ENCODE data around the gene ITSN1.
"Not testable (repeated sequence)": the region's sequence is repeated elsewhere in the genome, so short reads cannot be mapped to it uniquely, and the experiment has no call there.

The ITSN1 gene

DNA sequence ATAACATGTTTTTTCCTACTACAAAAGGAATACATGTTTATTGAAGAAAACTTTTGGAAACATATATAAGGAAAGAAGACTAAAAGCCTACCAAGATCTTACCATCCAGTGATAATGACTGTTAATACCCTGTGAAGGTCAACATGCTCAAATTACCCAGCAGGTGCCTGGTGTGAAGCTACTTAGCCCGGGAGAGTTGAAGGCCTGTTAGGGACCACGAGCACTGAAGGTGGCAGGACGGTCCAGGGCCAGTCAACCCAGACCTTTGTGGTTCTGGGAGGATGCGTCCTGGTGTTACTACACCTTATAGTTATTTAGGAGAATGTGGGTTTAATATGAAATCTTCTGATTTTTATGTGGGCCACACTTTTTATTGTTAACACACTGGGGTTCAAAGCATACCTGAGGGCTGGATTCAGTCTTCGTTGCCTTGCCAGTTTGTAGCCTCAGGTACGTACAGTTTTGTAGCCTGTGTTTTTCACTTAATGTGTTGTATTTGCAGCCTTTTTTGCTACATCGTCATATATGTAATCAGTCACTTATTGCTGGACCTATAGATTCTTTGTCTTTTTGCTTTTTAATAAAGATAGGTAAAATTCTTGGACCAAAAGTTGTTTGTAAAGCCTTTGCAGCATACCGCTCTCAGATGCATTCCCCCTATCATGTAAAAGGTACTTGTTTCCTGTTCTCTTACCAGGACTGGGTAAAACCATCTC is 9.8 kb downstream of the ITSN1 start:
- DNase-seq, result no peak

DNA sequence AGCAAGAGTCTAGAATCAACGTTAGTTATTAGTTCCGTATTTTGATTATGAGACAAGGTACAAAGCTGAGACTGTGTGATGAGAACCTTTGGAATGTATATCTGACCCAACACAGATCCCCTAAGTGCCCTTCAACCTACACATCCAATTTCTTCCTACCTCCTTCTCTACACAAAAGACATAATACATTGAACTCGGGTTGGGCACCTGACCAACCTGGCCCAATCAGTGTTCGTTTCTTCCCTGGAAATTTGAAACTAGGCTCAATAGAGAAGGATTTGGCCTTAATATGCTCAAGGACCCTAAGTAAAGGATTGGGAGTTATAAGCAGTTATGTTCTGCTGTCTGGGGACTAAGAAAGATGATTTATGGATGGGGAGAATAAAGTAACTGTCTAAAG is 12.1 kb downstream of the ITSN1 start:
- DNase-seq, result no peak

DNA sequence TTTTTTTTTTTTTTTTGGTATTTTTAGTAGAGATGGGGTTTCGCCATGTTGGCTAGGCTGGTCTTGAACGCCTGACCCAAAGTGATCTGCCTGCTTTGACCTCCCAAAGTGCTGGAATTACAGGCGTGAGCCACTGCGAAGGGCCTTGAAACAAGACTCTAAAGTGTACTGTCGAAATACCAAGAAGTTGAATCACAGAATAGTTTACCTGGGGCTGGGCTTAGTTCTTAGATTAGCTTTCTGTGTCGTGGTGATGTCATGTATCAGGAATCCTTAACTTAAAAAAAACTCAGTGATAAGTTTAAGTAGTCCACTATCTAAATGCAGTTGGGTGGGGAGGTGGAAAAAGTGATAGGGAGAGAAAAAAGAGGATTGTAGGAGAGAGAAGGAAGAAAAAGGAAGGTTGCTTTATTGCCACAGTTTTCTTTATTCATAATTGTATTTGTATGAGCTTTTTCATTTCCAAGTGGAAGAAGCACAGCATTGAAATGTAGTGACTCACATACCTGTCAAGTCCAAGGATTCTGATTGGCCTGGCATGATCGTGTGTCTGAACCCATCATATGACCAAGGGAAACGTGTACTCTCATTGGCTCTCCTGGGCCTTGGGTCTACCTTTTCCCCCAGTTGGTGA is 13.4 kb downstream of the ITSN1 start:
- no peak for DNase-seq

DNA sequence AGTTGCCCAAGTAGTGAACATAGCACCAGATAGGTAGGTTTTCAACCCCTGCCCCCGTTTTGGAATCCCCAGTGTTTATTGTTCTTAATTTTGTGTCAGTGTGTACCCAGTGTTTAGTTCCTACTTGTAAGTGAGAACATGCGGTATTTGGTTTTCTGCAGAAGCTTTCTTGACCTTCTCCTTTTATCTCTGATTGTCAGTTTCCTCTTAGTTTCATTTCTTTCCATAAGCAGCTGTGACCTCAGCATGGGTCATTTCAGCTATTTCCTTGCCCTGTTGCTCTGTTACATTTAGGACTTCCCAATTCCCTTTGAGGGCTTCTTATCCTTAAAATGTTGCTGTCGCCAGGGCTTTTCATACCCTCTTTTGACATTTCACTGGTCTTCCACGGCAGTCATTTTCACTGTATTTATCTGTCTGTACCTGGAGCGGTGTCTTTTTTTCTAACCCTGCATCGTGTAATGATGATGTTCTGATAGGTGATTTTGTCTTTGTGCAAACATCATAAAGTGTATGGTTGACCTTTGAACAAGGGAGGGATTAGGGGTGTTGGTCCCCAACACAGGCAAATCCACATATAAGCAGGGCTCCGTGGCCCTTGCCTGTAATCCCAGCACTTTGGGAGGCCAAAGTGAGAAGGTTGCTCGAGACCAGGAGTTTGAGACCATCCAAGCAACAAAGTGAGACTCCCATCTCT is 15.0 kb downstream of the ITSN1 start:
- no peak for DNase-seq

DNA sequence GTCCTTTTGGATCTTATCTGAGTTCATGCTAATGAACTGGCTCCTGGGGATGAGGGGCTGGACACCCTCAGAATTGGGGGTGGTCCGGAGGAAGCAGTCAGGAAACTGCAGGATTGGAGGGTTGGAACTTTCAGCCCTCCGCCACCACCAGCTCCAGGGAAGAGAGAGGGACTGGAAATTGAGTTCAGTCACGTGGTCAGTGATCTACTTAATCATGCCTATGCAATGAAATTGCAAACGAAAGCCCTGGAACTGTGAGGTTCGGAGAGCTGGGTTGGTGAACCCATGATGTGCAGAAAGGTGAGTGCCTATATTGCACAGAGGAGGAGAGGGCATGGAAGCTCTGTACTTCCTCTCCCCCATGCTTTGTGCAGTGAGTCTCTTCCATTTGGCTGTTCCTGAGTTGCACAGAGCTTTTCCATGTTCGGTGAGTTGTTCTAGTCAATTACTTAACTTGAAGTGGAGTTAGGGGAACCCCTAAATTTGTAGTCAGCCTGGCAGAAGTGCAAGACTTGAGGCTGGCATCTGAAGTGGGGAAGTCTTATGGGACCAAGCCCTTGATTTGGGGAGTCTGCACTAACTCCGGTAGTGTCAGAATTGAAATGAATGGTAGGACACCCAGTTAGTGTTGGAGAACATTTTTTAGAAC is 16.7 kb downstream of the ITSN1 start:
- no peak for DNase-seq

DNA sequence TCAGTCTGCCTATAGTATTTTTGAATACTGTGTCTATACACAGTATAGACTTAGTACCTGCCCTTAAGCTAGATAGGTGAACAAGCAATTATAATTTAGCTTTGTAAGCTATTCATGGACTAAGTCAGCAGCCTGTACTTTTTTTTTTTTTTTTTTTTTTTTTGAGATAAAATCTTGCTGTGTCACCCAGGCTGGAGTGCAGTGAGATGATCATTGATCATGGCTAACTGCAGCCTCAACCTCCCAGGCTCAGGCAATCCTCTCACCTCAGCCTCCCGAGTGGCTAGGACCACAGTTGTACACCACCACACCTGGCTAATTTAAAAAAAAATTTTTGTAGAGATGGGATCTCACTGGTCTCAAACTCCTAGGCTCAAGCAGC is 17.3 kb downstream of the ITSN1 start:
- DNase-seq, result no peak

DNA sequence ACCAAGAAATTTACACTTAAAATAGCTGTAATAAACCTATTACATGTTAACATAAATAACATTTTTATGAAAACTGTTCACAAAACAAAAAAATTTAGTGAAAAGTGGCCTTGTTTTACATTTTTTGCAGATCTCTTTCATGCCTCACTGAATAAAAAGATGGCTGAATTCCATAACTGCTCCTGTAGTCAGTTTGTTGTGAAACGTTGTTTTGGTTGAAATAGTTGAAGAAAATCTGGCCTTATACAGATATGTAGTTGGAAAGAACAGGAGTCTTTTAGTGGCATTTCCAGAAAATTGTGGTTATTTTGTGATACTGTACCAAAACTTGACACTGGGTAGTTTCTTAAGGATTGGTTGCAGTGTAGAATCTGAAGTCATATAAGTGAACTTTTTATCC is 18.1 kb downstream of the ITSN1 start:
- no peak for DNase-seq

DNA sequence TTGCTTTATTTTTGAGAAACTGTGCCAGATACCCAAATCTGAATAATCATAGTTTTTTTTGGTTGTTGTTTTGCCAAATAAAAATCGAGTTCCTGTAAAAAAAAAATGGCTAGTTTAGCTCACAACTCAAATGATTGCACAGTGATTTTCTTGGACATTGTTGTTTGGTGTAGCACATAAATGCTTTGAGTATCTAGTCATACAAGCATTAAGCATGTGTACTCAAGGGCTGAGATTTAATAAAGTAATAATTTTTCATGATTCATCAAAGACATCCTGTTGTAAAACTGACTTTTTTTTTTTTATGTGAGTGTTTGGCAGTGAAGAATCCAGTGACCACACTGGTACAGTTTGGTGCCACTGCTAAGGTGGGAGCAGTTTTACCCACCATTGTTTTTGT is 18.8 kb downstream of the ITSN1 start:
- no peak for DNase-seq

DNA sequence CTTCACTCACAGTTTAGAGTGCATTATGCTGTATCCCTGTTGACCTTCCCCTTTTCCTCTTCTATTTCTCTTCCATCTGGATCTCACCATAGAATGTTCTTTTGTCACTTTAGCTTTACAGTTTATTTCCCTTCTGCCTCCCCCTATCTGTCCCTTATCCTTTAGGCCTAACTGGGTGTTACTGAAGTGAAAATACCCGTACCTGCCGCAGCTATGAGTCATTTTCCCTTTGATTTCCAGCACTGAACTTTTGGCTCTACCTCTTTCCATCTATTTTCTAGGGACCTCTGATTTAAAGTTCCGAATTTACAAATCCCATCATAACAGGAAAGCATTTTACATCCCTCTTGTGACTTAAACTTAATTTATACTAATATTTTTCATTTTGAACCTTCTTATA is 19.7 kb downstream of the ITSN1 start:
- DNase-seq, result no peak

DNA sequence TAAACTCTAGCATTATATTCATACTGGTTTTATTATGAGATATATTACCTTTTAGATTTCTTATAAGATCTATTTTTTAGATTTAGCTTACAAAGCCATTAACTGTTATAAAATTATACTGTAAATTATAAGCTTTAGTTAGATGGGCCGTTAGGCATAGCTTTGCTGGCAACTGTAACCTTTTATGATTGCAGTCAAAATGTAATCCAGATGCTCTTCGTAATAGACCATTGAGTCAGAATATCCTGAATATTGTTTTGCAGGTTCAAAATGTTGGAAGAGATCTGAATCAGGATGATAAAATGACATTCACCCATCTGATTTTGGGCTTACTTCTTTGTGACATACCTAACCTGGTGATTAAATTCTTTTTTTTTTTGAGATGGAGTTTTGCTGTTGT is 20.9 kb downstream of the ITSN1 start:
- no peak for DNase-seq

DNA sequence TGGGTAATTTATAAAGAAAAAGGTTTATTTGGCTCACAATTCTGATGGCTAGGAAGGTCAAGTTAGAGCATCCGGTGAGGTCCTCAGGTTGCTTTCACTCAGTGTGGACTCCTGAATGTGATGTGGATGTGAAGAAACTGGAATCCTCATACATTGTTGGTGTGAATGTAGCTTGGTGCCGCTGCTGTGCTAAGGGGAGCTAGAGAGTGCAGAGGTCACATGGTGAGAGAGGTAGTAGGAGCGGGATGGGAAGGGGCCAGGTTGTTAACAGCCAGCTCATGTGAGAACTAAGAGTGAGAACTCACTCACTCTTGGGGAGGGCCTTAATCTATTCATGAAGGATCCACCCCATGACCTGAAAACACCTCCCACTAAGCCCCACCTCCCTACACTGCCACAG is 21.8 kb downstream of the ITSN1 start:
- no peak for DNase-seq

DNA sequence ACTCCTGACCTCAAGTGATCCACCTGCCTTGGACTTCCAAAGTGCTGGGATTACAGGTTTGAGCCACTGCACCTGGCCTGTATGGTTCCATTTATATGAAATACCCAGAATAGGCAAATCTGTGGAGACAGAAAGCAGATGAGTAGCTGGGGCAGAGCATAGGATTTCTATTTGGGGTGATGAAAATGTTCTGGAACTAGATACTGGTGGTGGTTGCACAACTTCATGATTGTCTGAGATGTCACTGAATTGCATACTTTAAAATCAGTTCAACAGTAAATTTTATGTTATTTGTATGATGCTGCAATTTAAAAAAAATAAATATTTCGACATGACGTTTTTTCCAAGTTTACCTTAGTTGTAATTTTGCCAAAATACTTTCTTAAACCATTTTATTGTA is 23.9 kb downstream of the ITSN1 start:
- no peak for DNase-seq

DNA sequence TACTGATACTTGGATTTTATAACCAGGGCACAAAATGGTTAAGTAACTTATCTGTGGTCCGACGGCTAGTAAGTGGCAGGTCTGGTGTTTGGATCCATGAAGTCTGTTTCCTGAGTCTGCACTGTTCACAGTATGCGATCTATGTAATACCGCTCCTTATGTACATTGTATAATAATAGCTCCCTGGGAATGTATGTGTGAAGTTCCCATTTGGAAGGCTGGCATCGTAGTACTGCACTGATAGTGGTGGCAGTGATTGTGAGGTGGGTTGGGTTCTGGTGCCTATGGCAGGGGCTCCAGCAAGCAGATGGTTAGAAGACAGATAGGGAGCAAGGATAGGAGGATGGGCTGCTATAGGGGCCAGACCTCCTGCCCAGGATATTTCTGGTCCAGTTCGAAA is 25.3 kb downstream of the ITSN1 start:
- DNase-seq, result no peak

DNA sequence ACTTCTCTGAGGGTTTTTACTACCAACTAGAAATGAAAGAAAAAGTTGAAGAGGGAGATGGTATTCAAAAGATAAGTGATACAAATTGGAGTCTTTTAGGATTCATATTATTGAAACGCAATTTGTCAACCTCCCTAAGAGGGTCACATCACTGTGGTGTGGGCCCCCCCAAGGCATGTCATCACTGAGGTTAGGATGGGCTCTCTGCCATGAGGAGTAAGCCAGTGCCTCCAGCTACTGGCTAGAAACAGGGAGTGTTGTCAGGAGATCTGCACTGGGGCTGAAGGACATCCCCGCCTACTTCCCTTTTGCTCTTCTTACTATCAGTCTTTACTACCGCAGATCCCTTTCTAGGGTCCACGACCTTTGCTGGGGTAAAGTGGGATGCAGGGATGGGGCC is 25.9 kb downstream of the ITSN1 start:
- DNase-seq, result no peak

DNA sequence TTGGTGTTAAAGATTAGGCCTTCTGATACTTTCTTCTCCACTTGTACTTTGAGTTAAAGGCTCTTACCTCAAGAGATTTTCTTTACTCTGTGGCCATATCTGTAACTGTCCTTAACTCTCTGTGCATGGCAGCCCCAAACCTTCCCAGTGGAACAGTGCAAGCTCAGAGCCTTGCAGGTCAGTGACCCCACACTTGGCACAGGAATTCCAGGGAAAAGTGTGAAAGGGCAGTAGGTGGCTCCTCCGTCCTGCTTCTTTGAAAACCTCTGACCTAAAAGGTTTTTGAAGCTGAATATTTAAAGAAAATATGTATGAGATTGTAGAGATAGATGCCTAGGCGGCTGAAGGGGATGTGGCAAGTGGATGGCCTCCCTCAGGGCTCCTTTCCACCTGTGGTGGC is 26.3 kb downstream of the ITSN1 start:
- no peak for DNase-seq

DNA sequence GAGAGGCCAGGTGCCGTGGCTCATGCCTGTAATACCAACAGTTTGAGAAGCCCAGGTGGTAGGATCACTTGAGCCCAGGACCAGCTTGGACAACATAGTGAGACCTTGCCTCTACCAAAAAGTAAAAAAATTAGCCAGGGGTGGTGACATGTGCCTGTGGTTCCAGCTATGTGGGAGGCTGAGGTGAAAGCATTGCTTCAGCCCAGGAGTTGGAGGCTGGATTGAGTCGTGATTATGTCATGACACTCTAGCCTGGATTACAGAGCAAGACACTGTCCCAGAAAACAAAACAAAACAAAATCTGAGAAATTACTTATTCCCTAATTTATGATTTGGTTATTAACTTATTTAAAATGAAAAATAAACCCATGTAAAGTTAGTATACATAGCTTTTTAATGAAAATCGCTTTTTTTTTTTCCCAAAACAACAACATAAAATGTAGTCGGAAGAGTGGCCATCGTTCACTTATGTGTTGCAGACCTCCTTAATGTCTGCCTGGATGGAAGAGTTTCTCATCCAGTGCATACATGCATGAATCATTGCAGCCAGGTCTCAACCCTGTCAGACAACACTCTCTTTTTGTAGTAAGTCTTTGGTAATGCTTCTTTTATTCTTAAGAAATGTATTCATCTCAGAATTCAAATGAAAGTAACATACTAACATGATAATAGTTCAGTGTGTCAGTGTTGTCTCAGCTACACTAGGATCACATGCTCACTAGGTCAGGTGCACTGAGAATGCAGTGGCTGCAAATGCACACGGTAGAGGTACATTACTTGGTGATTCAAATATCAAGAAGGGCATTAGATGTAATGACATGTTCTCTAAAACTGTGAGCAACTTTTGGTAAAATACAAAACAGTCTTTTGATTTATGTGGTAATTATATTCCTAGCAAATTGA is 28.0 kb downstream of the ITSN1 start:
- no peak for DNase-seq

DNA sequence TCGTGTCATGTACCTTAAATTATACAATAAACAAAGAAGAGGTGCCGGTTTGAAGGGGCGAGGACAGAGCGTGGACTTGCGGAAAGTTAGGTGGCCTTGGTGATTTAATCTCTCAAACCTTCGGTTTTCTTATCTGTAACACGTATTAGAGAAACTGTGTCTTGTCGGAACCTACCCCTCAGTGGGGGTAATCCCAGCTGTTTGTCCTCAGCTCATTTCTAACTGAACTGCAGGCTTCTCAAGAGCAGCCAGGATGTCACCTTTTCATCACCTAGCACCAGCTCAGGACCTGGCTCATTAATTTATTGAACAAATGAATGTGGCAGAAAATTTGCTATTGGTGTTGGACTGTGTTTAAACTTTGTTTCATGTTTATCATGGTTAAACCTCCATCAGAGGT is 31.2 kb downstream of the ITSN1 start:
- DNase-seq, result no peak

DNA sequence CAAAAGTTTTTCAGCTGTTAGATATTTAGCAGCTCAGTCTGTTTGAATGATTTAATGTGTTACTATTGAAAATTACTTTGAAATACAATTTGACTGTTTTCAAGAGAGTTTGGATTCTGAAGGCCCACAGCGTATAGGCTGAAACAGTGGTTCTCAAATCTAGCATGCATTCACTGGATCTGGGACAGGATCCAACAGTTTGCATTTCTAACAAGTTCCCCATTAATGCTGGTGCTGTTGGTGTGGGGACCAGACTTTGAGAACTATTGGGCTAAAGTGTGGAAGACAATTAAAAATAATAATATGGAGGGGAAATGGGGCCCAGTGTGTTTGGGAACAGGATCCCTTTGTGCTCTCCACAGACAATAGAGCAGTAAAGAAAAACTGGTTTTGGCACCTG is 31.9 kb downstream of the ITSN1 start:
- DNase-seq, result no peak

DNA sequence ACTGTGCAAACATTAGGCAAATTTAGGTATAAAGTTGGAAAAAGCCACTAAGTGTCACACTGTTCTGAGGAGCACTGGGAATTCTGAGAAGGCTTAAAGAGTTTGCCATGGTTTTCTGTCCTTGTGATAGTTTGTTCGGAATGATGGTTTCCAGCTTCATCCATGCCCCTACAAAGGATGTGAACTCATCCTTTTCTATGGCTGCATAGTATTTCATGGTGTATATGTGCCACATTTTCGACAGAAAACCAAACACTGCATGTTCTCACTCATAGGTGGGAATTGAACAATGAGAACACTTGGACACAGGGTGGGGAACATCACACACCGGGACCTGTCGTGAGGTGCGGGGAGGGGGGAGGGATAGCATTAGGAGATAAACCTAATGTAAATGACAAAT is 34.4 kb downstream of the ITSN1 start:
- not testable (repeated sequence) for DNase-seq

DNA sequence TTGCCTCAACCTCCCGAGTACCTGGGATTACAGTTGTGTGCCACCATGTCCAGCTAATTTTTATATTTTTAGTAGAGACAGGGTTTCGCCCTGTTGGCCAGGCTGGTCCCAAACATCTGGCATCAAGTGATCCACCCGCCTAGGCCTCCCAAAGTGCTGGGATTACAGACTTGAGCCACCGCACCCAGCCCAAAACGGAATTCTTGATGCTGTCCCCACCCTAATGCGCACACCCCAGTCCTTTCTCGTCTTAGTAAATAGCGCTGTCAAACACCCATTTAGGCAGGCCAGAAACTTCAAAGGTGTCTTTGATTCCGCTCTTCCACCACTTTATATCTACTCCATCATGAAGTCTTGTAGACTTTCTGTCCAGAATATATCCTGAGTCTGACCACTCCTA is 35.1 kb downstream of the ITSN1 start:
- no peak for DNase-seq

DNA sequence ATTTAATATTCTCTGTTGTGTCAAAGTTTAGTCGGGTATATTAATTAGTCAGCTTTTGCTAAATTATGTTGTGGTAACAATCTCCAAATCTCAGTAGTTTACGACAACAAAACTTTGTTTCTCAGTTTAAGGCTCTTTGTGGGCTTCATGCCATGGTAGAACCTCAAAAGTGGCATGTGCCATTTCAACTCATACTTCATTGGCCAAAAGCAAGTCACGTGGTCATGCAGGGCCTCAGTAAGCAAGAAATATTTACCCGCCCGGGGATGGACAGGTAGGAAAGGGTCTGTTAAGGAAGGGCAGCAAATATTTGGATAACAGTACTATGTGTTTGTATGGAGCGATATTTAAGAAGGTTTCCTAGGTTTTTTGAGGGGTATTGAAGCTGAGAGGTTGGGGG is 38.6 kb downstream of the ITSN1 start:
- DNase-seq, result no peak

DNA sequence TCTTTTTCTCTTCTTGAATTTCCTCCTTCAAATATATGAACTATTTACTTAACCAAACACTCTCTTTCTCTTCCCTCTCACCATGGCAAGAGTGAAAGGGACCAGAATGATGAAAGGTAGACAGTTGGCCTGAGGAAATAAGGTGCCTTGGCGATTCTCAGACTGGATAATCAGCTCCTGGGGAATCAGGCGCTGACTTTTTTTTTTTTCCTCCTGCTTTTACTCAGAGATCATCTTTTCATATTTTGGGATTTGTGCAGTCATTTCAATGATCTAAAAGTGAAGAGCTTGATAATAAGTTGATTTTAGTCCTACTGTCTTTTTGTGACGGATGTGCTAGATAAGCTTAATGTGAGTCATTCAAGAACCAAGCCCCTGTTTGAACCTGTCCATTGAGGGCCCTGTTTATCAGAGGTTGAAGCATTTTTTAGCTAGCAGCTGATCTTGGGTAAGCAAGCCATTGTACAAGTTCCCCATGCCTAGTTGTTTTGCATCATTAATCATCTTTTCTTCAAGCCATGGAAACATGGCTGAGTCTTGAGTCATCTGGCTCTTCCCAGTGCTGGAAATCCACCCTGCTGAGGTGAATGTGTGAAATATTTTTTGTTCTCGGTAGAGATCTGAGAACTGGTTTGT is 40.8 kb downstream of the ITSN1 start:
- no peak for DNase-seq

Measured in Kasumi-1 (cell line).